NCI-H2081 (cell line): ENCODE measurements around the gene OR52E8.

Experiments used
- DNase-seq, 2 experiments: peaks; one replicate each; lab custom pipeline; 2025; lab: John Stamatoyannopoulos, UW

Gene OR52E8

DNA sequence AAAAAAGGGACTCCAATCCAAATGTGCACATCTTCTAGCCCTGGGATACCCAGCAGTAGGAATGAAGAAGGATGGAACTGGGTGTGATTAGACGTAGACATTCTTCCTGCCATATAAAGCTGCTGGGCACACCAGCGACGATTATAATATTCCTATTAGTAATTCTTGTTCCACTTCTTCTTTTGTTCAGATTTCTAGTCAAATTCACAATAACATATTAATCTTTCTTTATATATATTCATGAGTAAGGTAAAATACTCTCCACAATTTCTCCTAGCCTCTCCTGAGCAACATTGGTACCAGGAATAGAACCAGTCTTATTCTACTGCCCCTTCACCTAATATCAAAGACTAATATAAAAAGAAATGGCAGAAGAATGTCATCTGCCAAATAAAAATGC, at the start of gene OR52E8:
TSS of gene OR52E8 (minus strand) at position 101 of the 400 bp plus-strand sequence. CDS start at position 101, 0 bp downstream.
- DNase-seq = no peak

DNA sequence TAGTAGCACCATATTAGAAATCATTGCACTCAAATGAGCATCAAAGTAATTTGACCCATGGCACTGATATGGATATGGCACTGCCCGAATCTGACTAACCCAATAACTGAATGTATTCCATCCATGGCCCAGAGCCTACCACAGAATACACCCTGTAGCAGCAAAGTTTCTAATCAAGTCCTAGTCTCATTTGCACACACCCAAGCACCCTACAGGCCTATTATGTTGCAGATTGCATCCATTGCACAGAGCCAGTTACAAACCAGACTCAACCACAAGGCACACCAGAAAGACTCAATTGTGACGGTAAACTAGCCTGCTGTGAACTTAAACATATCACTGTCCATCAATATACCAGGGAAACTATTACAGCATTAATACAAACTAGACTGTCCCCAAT, 42.0 kb upstream of the OR52E8 start:
- no peak for DNase-seq

DNA sequence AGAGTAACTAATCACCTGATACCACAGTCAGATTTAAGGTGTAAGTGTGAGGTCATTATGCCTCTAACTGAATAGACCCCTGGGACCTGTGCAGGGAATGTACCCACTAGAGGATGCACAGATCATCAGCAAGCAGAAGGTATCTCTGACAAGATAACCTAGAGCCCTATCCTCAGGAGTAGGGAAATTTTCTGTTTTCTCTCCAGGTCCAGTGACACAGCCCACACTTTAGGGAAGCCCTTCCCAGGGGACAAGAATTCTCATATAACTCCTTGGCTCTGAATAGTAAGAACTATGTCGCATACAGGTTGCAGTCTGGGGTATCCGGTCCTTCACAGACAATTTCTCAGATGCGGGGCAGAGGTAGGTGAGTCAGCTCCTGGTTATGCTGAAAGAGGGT, 35.4 kb upstream of the OR52E8 start, which contains the start of gene OR52E5:
TSS of gene OR52E5 (plus strand) at position 301 of the 400 bp plus-strand sequence. CDS start 7,569 bp downstream, outside the sequence.
- DNase-seq = no peak

DNA sequence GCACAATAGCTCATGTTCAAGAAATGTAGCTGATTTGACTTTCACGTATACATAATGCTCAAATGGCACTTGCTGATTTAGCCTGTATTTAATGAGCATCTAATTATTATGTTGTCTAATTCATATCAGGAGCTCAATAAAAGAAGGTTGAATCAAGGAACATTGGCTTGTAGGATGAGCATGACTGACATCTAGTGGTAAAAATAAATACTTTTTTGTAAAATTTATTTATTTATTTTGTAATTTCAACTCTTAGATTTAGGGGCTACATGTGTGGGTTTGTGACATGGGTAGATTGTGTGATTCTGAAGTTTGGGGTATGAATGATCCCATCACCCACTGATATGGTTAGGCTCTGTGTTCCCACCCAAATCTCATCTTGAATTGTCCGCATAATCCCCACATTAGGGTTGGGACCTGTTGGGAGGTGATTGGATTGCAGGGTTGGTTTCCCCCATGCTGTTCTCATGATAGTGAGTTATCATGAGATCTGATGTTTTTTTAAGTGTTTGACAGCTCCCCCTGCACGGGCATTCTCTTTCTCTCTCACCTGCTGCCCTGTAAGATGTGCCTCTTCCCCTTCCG, 33.8 kb upstream of the OR52E8 start:
- DNase-seq = no peak

DNA sequence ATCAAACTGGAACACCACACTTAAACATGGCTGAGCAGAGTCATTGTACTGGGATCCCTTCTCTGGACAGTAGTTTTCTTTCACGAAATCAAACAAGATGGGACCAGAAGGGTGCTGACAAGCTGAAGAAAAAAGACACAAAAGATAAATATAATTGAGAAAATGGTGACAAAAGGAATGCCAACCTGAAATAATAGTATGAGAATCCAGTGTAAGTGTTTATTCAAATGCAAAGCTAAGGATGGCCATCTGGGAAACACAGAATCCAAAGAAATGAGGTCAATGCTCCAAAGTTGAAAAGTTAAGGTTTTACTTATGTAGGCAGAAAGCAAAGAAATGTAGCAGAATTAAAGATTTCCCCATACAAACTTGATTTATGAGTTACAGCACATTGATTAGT, 30.2 kb upstream of the OR52E8 start:
- DNase-seq = no peak

DNA sequence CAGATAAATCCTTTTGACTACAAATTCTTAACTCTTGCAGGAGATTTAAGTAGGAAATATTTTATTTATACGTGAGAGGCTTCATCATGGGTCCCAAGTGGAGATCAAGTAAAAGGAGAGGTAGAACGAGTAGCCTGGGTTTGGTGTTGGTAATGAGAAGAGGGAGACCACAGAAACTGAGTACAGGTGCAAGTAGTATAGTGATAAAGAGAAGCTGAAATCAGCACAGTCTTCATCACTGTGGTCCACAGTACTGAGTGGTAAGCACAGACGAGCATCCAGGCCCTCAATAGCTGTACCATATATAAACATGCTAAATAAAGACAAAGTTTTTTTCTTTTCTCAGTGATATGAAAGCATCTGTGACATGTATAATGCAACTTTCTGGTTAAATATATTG, 29.7 kb upstream of the OR52E8 start:
- no peak for DNase-seq

DNA sequence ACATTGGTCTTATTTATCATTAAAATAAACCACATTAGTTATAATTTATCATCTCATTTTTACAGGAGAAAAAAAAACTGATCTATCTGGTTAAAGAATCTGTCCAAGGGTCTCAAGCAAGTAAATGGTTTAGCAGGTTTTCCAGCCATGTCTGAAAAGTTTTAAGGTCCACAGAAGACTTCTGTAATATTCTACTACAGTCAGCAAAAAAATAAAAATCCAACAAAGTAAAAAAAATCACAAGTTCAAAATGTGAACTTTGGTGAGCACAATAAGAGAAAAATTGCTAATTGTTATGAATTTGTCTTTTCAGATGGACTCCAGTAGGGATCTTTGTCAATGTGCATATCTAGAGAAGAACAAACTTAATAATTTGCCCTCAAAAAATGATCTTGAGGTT, 24.3 kb upstream of the OR52E8 start:
- DNase-seq = no peak

DNA sequence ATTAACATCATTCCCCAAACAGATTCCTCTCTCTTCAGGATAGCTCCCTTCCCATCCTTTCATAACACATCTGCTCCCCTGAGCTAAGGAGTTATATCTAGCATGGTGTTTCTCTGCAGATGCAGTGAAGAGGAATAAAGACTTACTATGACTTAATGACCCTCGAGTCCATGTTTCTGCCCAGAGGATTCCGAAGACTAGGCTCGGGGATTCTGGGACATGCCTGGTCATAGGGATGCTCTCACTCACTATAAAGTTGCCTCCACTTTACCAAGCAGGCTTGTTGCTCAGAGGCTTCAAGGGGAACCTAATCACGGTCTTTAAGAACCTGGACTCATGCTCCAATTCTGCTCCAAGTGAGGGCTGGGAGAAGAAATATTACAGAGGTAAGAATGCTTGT, 22.8 kb upstream of the OR52E8 start, which contains the start of gene OR52E4:
TSS of gene OR52E4 (plus strand) at position 301 of the 400 bp plus-strand sequence. CDS start 3,664 bp downstream, outside the sequence.
- DNase-seq = no peak

DNA sequence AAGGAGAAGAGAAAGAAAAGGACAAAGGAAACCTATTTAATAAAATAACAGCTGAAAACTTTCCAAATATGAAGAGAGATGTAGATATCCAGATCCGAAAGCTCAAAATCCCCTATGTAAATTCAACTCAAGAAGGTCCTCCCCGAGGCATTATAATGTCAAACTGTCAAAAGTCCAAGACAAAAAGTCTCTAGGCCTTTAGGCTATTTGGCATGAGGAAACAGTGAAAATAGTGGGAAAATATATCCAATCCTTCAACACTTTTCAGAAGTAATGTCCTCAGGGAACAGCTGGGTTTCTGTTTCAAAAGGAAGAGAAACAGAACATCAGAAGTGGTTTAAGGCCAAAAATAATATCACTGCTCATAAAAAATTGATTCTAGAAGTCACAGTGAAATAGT, 21.1 kb upstream of the OR52E8 start:
- no peak for DNase-seq

DNA sequence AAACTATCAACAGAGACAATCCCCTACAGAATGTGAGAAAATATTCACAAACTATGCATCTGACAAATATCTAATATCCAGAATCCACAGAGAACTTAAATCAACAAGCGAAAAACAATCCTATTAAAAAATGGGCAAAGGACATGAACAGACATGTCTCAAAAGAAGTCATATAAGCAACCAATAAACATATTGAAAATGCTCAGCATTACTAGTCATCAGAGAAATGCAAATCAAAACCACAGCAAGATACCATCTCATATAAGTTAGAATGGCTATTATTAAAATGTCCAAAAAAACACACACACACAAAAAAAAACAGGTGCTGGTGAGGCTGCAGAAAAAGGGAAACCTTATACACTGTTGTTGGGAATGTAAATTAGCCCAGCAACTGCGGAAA, 8.3 kb upstream of the OR52E8 start:
- DNase-seq = no peak

DNA sequence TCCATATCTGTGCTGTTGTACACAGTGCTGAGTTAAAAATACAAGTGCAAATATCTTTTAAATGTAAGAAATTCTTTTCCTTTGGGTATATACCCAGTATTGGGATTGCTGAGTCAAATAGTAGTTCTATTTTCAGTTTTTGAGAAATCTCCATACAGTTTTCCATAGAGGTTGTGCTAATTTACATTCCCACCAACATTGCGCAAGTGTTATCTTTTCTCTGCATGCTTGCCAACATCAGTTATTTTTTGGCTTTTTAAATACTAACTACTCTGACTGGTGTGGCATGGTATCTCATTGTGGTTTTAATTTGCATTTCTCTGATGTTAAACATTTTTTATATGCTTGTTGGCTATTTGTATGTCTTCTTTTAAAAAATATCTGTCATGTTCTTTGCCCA, 6.5 kb downstream of the OR52E8 start:
- no peak for DNase-seq

DNA sequence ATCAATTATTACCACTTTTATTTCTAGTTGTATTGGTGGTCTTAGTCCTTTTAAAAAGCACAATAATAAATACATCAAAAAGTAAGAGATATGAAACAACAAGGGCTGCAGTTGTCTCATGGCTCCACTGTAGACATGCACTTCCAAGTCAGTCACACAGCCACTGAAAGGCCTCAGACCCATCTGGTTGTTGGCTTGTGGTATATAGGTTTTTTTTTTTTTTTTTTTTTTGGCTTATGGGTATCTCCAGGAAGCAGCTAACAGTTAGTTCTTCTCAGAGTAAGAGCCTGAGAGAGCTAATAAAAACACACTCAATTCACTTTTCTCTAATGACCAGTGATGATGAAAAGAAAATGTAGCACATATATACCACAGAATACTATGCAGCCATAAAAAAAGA, 9.8 kb downstream of the OR52E8 start:
- no peak for DNase-seq

DNA sequence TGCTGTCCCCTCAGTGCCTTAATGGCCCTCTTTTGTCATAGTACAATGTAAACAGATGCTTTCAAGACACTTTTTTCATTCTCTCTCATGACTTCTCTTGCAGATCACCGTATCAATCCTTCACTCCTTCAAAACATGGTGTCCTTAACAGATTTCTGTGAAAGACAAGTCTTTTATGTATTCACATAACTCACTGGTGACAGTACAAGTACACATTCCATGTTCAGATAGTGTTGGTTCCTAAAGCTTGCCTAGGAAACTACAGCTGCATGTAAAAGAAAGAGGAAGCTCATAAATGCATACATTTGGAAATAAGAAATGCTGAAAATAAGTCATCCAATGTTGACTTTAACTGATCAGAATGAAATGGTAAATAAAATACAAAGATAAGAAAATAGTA, 10.8 kb downstream of the OR52E8 start:
- DNase-seq = no peak

DNA sequence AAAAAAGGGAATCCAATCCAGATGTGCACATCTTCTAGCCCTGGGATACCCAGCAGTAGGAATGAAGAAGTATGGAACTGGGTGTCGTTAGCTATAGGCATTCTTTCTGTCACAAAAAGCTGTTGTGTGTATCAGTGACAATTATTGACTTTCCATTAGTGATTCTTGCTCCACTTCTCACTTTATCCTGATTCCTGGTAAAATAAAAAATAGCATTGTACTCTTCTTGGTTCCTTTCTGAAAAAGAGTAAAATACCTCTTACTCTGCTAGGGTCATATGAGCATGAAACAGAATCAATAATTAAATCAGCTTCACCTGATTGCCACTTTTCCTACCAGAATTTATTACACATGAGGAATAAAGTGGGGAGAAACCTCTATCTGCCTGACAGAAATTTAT, 15.7 kb downstream of the OR52E8 start, which contains the start of gene OR52E6:
TSS of gene OR52E6 (minus strand) at position 101 of the 400 bp plus-strand sequence. CDS start at position 101, 0 bp downstream.
- no peak for DNase-seq

DNA sequence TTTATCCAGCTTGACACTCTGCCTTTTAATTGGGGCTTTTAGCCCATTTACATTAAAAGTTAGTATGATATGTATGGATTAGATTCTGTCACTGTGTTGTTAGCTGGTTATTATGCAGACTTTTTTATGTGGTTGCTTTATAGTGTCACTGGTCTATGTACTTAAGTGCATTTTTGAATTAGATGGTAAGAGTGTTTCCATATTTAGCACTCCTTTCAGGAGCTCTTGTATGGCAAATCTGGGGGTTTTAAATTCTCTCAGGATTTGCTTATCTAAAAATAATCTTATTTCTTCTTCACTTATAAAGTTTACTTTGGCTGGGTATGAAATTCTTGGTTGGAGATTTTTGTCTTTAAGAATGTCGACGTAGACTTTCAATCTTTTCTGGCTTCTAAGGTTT, 19.8 kb downstream of the OR52E8 start:
- no peak for DNase-seq

DNA sequence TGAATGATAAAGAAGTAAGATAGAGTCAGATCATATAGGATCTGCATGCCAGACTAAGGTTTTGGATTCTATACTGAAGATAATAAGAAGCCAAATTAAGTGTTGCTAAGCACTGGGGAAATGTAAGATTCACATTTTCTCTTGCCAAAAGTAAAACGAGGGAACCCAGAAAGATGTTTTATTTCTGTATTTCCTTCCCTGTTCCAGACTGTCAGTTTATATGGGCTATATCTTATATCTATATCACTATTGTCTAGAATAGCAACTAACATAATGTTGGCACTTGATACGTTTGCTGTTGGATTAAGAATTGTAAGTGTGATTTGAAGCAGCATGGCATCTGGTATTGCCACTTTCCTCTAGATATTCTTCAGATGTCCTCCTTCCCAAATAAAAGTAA, 24.0 kb downstream of the OR52E8 start:
- DNase-seq = no peak

DNA sequence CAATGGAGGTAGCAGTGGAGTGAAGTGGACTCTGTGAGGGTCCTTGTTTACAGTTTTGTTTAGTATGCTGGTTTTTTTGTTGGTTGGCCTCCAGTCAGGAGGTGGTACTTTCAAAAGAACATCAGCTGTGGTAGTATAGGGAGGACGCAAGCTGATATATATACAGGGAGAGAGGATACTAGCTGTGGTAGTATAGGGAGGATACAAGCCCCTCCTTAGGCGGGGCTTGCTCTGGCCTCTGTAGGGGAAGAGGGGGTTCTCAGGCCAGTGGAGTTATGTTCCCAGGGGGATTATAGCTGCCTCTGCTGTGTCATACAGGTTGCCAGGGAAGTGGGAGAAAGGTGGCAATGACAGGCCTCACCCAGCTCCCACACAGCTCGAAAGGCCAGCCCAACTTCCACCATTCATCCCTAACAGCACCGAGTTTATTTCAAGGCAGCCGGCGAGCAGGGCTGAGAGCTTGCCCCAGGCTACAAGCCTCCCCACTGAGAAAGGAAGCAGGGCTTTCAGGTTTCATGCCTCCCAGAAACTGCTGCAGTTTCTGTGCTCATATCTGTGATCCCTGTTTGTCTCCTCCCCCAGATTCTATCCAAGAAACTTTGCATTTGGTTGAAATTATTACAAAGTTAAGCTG, 26.2 kb downstream of the OR52E8 start:
- DNase-seq = no peak

DNA sequence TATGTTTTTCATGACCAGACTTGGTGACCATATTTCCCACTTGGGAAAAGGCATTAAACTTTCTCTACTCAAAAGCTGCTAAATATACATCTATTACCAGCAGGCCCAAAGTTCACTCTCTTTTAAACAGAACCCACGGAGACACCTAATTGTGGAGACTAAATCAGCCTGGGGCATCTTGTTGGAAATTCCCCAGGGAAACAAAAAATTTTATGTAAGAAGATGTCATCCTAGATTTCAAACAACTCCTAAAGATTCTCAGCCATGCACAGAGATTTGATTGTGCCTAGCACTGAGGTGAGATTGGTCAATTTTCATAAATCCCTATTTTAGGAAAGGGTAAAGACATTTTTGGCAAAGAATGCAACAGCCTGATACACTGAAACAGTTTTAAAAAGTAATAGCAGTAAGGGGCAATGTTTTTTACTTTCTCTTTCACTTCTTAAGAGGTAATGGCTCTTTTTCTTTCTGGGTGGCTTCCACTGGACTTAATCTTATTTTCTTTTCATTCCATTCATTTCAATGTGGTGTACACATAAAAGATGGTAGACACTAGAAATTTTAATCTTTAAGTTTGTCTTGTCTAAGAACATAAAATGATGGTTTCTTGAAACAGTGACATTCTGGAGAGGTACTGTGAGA, 39.1 kb downstream of the OR52E8 start:
- no peak for DNase-seq

DNA sequence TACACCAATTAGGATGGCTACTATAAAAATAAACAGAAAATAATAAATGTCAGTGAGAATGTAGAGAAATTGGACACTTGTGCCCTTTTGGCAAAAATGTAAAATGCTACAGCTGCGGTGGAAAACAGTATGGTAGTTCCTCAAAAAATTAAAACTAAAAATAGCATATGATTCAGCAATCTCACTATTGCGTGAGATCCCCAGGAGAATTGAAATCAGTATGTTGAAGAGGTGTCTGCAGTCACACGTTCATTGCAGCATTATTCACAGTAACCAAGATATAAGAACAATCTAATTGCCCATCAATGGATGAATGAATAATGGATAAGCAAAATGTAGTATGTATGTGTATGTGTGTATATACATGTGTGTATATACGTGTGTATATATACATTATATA, 42.0 kb downstream of the OR52E8 start:
- DNase-seq = no peak

DNA sequence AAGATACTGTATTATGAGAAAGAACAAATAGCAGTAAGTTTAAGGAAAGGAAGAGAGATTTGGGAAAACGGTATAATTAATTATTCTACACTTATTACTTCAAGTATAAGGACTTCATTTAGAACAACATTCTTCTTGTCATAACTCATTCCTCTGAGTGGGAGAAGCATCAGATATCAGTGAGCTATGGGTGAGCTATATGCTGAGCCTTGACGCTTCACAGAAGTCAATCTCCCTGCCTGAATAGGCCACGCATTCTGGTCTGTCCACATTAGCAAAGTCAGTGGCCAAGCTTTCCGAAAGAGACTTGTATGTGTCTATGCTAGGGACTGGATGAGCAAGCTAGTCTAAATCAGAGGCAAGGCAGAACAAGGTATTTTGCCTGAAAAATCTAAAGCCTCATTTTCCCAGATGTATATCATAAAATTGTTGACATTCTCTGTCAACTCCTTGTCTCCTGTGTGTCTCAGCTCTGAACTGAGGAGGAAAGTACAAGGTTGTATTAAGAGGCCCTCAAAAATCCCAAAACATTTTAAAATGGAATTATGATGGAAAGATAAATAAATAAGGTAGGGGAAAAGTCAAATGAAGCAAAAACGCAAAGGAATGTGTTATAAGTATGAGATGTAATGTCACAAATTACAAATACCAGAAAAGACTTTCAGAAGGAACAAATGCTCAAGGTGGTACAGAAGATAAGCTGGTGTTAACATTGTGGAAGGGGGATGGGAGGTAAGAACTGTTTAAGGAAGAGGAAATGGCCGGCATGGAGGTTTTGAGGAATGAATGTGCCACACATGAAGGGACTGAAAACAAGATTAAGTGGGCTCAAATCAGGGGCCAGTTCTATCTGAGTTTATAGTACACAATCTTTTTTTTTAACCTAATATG, 47.3 kb downstream of the OR52E8 start:
- no peak for DNase-seq

DNA sequence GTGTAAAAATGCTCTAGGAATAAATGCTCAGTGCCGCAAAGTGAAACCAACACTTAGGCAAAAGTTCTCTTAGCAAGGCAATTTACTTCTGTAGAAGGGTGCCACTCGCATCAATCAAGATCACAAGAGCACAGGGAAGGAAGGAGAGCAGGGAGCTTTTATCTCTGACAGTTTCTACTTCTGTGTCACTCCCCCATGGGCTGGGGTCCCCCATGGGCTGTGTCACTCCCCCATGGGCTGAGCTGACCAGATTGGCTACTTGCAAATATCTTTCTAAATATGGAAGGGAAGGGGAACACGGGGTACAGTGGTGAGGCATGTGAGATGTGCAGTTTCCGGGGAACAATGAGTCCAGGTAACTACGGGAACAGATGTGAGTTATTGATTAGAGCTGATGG, 48.4 kb downstream of the OR52E8 start:
- DNase-seq = no peak

DNA sequence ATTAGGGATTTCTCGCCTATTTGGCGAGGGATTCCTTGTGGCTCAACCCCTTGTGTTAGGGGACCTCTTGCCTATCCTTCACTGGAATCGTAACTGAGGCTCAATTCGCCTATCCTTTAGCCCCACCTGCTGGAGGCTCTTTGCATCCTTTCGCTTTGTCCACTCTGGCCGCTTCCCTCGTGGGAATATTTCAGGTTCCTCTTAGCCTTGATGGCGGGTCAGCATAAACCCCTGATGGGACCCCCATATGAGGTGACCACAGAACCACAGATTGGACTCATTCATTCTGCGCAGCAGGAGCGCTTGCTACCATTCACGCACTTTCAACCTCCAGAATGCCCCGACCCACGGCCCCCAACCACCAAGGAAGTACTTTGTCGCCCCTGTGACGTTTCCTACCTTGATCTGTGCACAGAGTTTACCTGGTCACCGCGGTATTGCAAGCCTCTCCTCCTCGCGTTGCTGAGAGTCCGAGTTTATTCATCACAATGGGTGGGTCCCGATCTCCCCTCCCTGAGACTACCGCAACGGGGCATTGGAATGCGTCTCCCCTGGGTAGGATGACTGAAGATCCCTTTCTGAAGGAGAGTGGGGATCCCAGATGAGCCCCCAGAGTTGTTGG, 48.9 kb downstream of the OR52E8 start, which contains the start of gene OR52N2:
TSS of gene OR52N2 (plus strand) at position 425 of the 622 bp plus-strand sequence. CDS start 11,412 bp downstream, outside the sequence.
- peak; percentile 63 to 66 for DNase-seq
